Adrenal gland (tissue), 5 donors: ENCODE measurements around the gene F5.

Experiments
- POLR2A ChIP-seq, 2 donors: fragments of 450-650 bp; IDR thresholded peaks; one replicate each; pipeline ENCODE4 v1.6.1; 2017; ENCODE audit warnings: antibody characterized with exemption in 2 of 2, mild to moderate bottlenecking in 2 of 2, moderate library complexity in 1 of 2
- TF ChIP-seq, protein P1 (sequence below), 6 experiments: fragments of 450-650 bp in 4 of 6; fragments of 200-600 bp in 2 of 6; sonication (generic) in 1 of 6; IDR thresholded peaks; 1 replicate in 5 of 6; 2 replicates in 1 of 6; pipeline versions ENCODE4 v1.5.1 to v1.8.0; 2016 to 2021; ENCODE audit warnings: antibody characterized with exemption in 6 of 6, mild to moderate bottlenecking in 2 of 6, moderate library complexity in 1 of 6
- donor health status: DM: no; HTN: no; CAD: no.

GRCh38 chr1:169618367-169618766 lies 32.1 kb upstream of the F5 start:
- TF ChIP-seq, protein P1, sequence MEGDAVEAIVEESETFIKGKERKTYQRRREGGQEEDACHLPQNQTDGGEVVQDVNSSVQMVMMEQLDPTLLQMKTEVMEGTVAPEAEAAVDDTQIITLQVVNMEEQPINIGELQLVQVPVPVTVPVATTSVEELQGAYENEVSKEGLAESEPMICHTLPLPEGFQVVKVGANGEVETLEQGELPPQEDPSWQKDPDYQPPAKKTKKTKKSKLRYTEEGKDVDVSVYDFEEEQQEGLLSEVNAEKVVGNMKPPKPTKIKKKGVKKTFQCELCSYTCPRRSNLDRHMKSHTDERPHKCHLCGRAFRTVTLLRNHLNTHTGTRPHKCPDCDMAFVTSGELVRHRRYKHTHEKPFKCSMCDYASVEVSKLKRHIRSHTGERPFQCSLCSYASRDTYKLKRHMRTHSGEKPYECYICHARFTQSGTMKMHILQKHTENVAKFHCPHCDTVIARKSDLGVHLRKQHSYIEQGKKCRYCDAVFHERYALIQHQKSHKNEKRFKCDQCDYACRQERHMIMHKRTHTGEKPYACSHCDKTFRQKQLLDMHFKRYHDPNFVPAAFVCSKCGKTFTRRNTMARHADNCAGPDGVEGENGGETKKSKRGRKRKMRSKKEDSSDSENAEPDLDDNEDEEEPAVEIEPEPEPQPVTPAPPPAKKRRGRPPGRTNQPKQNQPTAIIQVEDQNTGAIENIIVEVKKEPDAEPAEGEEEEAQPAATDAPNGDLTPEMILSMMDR (IDR thresholded peaks at IDR 0.05) = no peak
- no peak for TF ChIP-seq POLR2A (IDR thresholded peaks at IDR 0.05)
